ENCODE measurements around the gene FSCN2. TPM values are rescaled to one million over a fixed set of nuclear protein-coding genes. Genes with fewer than 3 reads are reported as not detected.

Gene FSCN2
- total RNA-seq, 4 donors from 2014 or later = 9.7 to 20.7 (median 17.0) TPM

- peaks cover 20 to 35% of the 10 kb centered on the region in 2 donors for H3K36me3 ChIP-seq
- no peaks in the 10 kb centered on the region for H3K9me3 ChIP-seq
- TF ChIP-seq POLR2A (IDR thresholded peaks at IDR 0.05) (no peak), CTCF (IDR thresholded peaks at IDR 0.05) (no peak)
- WGBS, 2 donors = 90 to 92% methylated on average over 10 to 12 of the region's 15 CpGs
- intact Hi-C loops (cut with DNase I) = loop anchor here (10.0 kb wide), 1 partner anchor 62 kb away; no protein-coding TSS in a partner anchor
- peaks cover 0 to 2% of the 10 kb centered on the region in 2 donors for H3K4me1 ChIP-seq
- no peak overlapping the region for H3K27ac ChIP-seq
- no peaks in the 10 kb centered on the region for H3K27me3 ChIP-seq
- H3K4me3 ChIP-seq (replicated peaks in 1 of 3) = no peak overlapping the region
- DNase-seq = no peak
Measured at GRCh38 chr17:81542431-81543338, 14.5 kb downstream of the FSCN2 start.

GRCh38 chr17:81543339-81543675 is 15.1 kb downstream of the FSCN2 start:
- Histone ChIP-seq H3K4me3 (replicated peaks in 1 of 3) (no peak overlapping the region), H3K4me1 (no peaks in the 10 kb centered on the region), H3K27ac (no peak overlapping the region), H3K27me3 (no peaks in the 10 kb centered on the region), H3K36me3 (peaks cover 24 to 39% of the 10 kb centered on the region in 2 donors), H3K9me3 (no peaks in the 10 kb centered on the region)
- WGBS, 2 donors = 94 to 95% methylated on average over 8 to 12 of the region's 14 CpGs
- no peak for DNase-seq
- intact Hi-C loops (cut with DNase I) = loop anchor here (10.0 kb wide), 1 partner anchor 61 kb away; no protein-coding TSS in a partner anchor
- TF ChIP-seq CTCF (IDR thresholded peaks at IDR 0.05) (no peak), POLR2A (IDR thresholded peaks at IDR 0.05) (no peak)

DNA sequence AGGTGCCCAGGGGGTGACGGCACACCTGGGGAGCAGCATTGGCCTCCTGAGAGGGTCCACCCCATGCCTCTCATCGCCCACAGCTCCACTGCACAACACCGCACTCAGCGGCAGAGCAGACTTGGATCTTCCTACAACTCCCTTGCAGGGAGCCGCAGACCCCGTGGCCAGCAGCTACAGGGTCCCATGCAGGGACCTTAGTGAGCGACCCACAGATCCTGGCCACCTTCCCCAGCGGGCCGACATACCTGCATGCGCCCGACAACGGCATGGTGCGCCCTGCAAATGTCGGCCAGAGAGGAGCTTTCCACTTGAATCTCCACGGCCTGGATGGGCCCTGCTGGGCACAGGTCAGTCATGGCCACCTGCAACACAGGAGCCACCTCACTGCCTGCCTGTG is 15.6 kb downstream of the FSCN2 start:
- no peak overlapping the region for H3K4me3 ChIP-seq (replicated peaks in 1 of 3)
- H3K4me1 ChIP-seq = no peaks in the 10 kb centered on the region
- H3K27me3 ChIP-seq = no peaks in the 10 kb centered on the region
- H3K36me3 ChIP-seq = peaks cover 24 to 39% of the 10 kb centered on the region in 2 donors
- H3K9me3 ChIP-seq = no peaks in the 10 kb centered on the region
- no peak for DNase-seq
- intact Hi-C loops (cut with DNase I) = loop anchor here (10.0 kb wide), 1 partner anchor 61 kb away; no protein-coding TSS in a partner anchor
- TF ChIP-seq POLR2A (IDR thresholded peaks at IDR 0.05) = no peak
- H3K27ac ChIP-seq = no peak overlapping the region
- 92 to 97% methylated on average over 12 to 14 of the region's 15 CpGs for WGBS, 2 donors

DNA sequence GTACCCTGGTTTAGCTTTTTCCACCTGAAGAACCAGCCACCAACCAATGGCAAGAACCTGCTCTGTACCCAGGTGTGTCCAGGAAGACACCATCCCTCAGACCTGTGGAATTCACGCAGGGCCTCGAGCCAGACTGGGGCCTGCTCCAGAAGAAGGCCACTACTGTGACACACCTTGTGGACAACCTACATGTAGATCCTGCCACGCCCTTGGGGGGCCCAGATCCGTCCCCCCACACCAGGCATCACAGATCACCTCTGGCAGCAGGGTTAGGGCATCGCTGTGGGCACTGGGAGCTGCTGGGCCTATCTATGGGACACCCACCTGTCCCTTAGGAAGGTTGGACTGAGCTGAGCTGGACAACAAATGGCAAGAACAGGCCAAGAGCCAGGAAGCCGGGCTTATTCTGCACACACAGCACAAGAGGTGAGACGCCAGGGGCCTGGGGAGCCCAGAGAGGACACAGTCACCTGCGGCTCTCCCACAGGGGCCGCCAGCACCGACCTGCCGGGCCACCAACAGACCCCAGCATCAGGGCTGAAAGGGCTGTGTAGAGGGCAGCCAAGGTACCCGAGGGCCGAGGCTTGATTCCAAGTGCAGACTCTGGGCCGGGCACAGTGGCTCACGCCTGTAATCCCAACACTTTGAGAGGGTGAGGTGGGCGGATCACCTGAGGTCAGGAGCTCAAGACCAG is 16.3 kb downstream of the FSCN2 start:
- no peaks in the 10 kb centered on the region for H3K4me1 ChIP-seq
- TF ChIP-seq POLR2A (IDR thresholded peaks at IDR 0.05) (no peak), CTCF (IDR thresholded peaks at IDR 0.05) (no peak)
- H3K27me3 ChIP-seq = no peaks in the 10 kb centered on the region
- no peak overlapping the region for H3K27ac ChIP-seq
- no peaks in the 10 kb centered on the region for H3K9me3 ChIP-seq
- intact Hi-C loops (cut with DNase I) = loop anchor here (10.0 kb wide), 1 partner anchor 60 kb away; no protein-coding TSS in a partner anchor
- peaks cover 24 to 39% of the 10 kb centered on the region in 2 donors for H3K36me3 ChIP-seq
- 91 to 94% methylated on average over 7 to 8 of the region's 16 CpGs for WGBS, 2 donors
- no peak for DNase-seq
- no peak overlapping the region for H3K4me3 ChIP-seq (replicated peaks in 1 of 3)

GRCh38 chr17:81545160-81545949 is 17.2 kb downstream of the FSCN2 start:
- no peak for DNase-seq
- TF ChIP-seq CTCF (IDR thresholded peaks at IDR 0.05) (no peak), POLR2A (IDR thresholded peaks at IDR 0.05) (no peak)
- H3K27me3 ChIP-seq = no peaks in the 10 kb centered on the region
- H3K36me3 ChIP-seq = peaks cover 24 to 36% of the 10 kb centered on the region in 2 donors
- H3K4me1 ChIP-seq = no peaks in the 10 kb centered on the region
- intact Hi-C loops (cut with DNase I) = loop anchor here (10.0 kb wide), 1 partner anchor 59 kb away; no protein-coding TSS in a partner anchor
- WGBS, 2 donors = 79 to 88% methylated on average over 8 to 18 of the region's 24 CpGs
- H3K4me3 ChIP-seq (replicated peaks in 1 of 3) = no peak overlapping the region
- H3K9me3 ChIP-seq = no peaks in the 10 kb centered on the region
- H3K27ac ChIP-seq = no peak overlapping the region
